Gastroesophageal sphincter (tissue), 4 donors: ENCODE results near the gene TMEM208. TPM values are rescaled to one million over a fixed set of nuclear protein-coding genes. Genes with fewer than 3 reads are reported as not detected.

ENCODE experiments used
- ATAC-seq: fragments of 150-250 bp; one replicate; pipeline ENCODE4 v1.9.1; 2016; ENCODE audit warnings: mild to moderate bottlenecking, moderate library complexity
- H3K27ac ChIP-seq, 4 donors: fragments of 200-600 bp; sonication (generic) in 3 of 4; 1 replicate in 3 of 4; 2 replicates in 1 of 4; pipeline ENCODE4 v1.5.1; 2016 to 2019
- H3K27me3 ChIP-seq: fragments of 200-600 bp; sonication (generic); one replicate; pipeline ENCODE4 v1.5.1; 2019
- H3K36me3 ChIP-seq, 2 donors: fragments of 200-600 bp; sonication (generic); one replicate each; pipeline ENCODE4 v1.5.1; 2019; ENCODE audit warnings: control low read depth in 1 of 2
- H3K4me1 ChIP-seq, 3 donors: fragments of 200-600 bp; sonication (generic); 1 replicate in 2 of 3; 2 replicates in 1 of 3; pipeline ENCODE4 v1.5.1; 2016 to 2019; ENCODE audit warnings: control low read depth in 2 of 3
- H3K4me3 ChIP-seq, 2 donors: fragments of 200-600 bp; sonication (generic); one replicate each; pipeline ENCODE4 v1.5.1; 2019; ENCODE audit warnings: mild to moderate bottlenecking in 1 of 2, moderate library complexity in 1 of 2
- H3K9me3 ChIP-seq, 3 donors: fragments of 200-600 bp; sonication (generic); one replicate each; pipeline ENCODE4 v1.5.1; 2017 to 2019; ENCODE audit warnings: control low read depth in 2 of 3
- EP300 ChIP-seq: sonication (generic); formaldehyde crosslinking; IDR thresholded peaks from one replicate; pipeline ENCODE4 v1.6.1; 2017; ENCODE audit warnings: antibody characterized with exemption, mild to moderate bottlenecking
- POLR2A ChIP-seq, 2 donors: fragments of 450-650 bp; IDR thresholded peaks; one replicate each; pipeline ENCODE4 v1.6.1; 2017; ENCODE audit warnings: antibody characterized with exemption in 2 of 2, mild to moderate bottlenecking in 2 of 2, moderate library complexity in 1 of 2
- POLR2AphosphoS5 ChIP-seq: sonication (generic); formaldehyde crosslinking; IDR thresholded peaks from one replicate; pipeline ENCODE4 v1.6.1; 2017; ENCODE audit warnings: antibody characterized with exemption
- WGBS, 2 donors: methylation state at CpG; one replicate each; pipeline ENCODE4 v1.1.5; 2018; ENCODE audit warnings: low coverage in 1 of 2; 5-methylcytosine and 5-hydroxymethylcytosine counted together
- total RNA-seq, 4 donors: library from RNA; depleted of rRNA; stranded (reverse); fragments of >200 nt; gene quantifications; one replicate each; pipeline ENCODE4 v1.1.0, GENCODE V29; 2016
- TF ChIP-seq, protein P1 (sequence below), 4 experiments: fragments of 200-600 bp in 2 of 4; fragments of 450-650 bp in 2 of 4; sonication (generic) in 1 of 4; IDR thresholded peaks; one replicate each; pipeline ENCODE4 v1.5.1; 2017 to 2019; ENCODE audit warnings: antibody characterized with exemption in 4 of 4, mild to moderate bottlenecking in 2 of 4, moderate library complexity in 2 of 4

TMEM208 gene
- total RNA-seq, 4 donors from 2014 or later: 15.4 to 34.7 (median 30.7) TPM

DNA sequence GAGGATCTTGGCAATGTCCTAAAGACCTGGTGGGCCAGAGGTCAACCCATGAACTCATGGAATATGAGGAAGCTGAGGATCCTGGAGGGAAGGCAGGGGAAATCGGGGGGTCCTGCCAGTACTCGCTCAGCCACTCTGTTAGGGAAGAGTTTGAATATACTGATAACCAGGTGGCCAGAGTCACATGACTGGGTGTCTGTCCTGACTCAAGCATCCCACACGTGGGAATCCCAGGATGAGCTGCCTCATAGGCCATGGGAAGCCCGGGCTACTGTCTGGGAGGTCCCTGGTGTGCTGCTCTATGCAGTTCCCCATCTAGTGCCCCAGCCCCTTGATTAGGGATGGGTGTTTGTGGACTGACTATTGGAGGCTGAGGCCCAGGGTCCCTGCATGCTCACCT lies 38.6 kb upstream of the TMEM208 start:
- no peak for ATAC-seq
- Histone ChIP-seq H3K9me3 (no peaks in the 10 kb centered on the region), H3K4me1 (peaks cover 0 to 48% (median 32%) of the 10 kb centered on the region in 3 donors), H3K27me3 (no peaks in the 10 kb centered on the region), H3K27ac (no peak overlapping the region), H3K36me3 (peaks cover 0 to 3% of the 10 kb centered on the region in 2 donors), H3K4me3 (no peak overlapping the region)
- TF ChIP-seq EP300: no peak
- no peak for TF ChIP-seq POLR2A (IDR thresholded peaks at IDR 0.05)
- TF ChIP-seq, protein P1, sequence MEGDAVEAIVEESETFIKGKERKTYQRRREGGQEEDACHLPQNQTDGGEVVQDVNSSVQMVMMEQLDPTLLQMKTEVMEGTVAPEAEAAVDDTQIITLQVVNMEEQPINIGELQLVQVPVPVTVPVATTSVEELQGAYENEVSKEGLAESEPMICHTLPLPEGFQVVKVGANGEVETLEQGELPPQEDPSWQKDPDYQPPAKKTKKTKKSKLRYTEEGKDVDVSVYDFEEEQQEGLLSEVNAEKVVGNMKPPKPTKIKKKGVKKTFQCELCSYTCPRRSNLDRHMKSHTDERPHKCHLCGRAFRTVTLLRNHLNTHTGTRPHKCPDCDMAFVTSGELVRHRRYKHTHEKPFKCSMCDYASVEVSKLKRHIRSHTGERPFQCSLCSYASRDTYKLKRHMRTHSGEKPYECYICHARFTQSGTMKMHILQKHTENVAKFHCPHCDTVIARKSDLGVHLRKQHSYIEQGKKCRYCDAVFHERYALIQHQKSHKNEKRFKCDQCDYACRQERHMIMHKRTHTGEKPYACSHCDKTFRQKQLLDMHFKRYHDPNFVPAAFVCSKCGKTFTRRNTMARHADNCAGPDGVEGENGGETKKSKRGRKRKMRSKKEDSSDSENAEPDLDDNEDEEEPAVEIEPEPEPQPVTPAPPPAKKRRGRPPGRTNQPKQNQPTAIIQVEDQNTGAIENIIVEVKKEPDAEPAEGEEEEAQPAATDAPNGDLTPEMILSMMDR (IDR thresholded peaks at IDR 0.05): no peak
- no peak for TF ChIP-seq POLR2AphosphoS5
- WGBS, 2 donors: 70 to 78% methylated on average over 2 of the region's 4 CpGs

DNA sequence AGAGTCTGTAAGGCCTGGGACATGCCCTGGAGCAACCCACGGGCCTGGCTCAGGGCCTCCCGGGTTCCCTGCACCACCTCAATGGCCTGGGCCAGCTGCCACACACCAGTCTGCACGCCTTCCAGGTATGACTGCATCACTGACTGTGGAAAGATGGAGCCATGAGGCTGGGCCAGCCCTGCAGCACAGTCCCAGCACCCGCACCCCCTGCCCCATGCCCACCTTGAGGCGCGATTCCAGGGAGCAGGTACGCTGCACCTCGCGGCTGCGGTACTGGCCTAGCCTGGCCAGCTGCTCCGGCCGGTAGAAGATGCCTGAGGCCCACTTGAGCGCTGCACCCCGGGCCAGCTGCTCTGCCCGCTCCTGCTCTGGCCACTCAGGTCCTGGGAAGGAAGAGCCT lies 38.1 kb upstream of the TMEM208 start:
- no peak for ATAC-seq
- Histone ChIP-seq H3K9me3 (no peaks in the 10 kb centered on the region), H3K4me3 (no peak overlapping the region), H3K27ac (no peak overlapping the region), H3K4me1 (peaks cover 0 to 51% (median 34%) of the 10 kb centered on the region in 3 donors), H3K27me3 (no peaks in the 10 kb centered on the region), H3K36me3 (peaks cover 0 to 8% of the 10 kb centered on the region in 2 donors)
- TF ChIP-seq POLR2A (IDR thresholded peaks at IDR 0.05) (no peak), EP300 (no peak), POLR2AphosphoS5 (no peak)
- TF ChIP-seq, protein P1 (IDR thresholded peaks at IDR 0.05): no peak
- WGBS, 2 donors: 77% methylated on average over 4 of the region's 15 CpGs; no CpG with 5 or more reads in 1 of the 2 donors

DNA sequence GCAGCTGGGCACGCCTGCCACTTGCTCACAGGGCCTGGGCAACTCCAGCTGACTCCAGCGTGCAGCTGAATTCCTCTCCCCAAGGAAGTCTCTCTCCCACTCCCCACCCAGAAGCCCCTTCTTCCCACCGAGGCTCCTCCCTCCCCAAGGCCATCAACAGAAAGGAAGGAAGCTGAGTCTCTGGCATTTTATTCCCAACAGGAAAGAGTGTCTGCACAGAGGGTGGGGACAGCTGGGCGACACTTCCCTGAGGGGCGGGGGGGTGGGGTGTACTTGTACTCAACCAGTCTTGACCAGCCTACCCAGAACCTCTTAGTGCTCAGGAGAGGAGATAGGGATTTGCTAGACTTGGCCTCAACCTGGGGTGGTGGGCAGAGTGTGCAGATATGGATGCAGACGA lies 36.9 kb upstream of the TMEM208 start, which contains the start of gene EXOC3L1:
Gene EXOC3L1, minus strand, starts transcription at position 96 of the 400 bp plus-strand sequence. CDS start 460 bp downstream, outside the sequence.
- WGBS, 2 donors: 29 to 71% methylated on average over 1 of the region's 6 CpGs
- no peak for ATAC-seq
- peaks cover 0 to 20% of the 10 kb centered on the region in 2 donors for H3K36me3 ChIP-seq
- H3K27ac ChIP-seq: no peak within 1 kb of the TSS
- TF ChIP-seq POLR2A (IDR thresholded peaks at IDR 0.05) (no peak), POLR2AphosphoS5 (no peak)
- peaks cover 0 to 54% (median 25%) of the 10 kb centered on the region in 3 donors for H3K4me1 ChIP-seq
- H3K9me3 ChIP-seq: no peaks in the 10 kb centered on the region
- H3K4me3 ChIP-seq: no peak within 1 kb of the TSS
- no peaks in the 10 kb centered on the region for H3K27me3 ChIP-seq

GRCh38 chr16:67190448-67191399 lies 36.2 kb upstream of the TMEM208 start:
- no peak for TF ChIP-seq POLR2AphosphoS5
- no peak for ATAC-seq
- H3K27ac ChIP-seq: no peak overlapping the region
- peaks cover 0 to 27% of the 10 kb centered on the region in 2 donors for H3K36me3 ChIP-seq
- H3K4me3 ChIP-seq: no peak overlapping the region
- H3K27me3 ChIP-seq: no peaks in the 10 kb centered on the region
- 48 to 72% methylated on average over 2 to 7 of the region's 13 CpGs for WGBS, 2 donors
- H3K9me3 ChIP-seq: no peaks in the 10 kb centered on the region
- peaks cover 0 to 52% (median 18%) of the 10 kb centered on the region in 3 donors for H3K4me1 ChIP-seq

GRCh38 chr16:67191411-67191994 lies 35.4 kb upstream of the TMEM208 start:
- ATAC-seq: no peak
- Histone ChIP-seq H3K27me3 (no peaks in the 10 kb centered on the region), H3K4me1 (peaks cover 0 to 48% (median 16%) of the 10 kb centered on the region in 3 donors), H3K9me3 (no peaks in the 10 kb centered on the region), H3K27ac (peak overlapping the region in 2 of 4 donors; percentile 83 to 84), H3K36me3 (peaks cover 0 to 35% of the 10 kb centered on the region in 2 donors), H3K4me3 (peak overlapping the region in 1 of 2 donors; percentile 83)
- TF ChIP-seq EP300: no peak
- TF ChIP-seq, protein P1 (IDR thresholded peaks at IDR 0.05): no peak
- no peak for TF ChIP-seq POLR2AphosphoS5
- TF ChIP-seq POLR2A (IDR thresholded peaks at IDR 0.05): no peak
- 15 to 38% methylated on average over 4 to 9 of the region's 9 CpGs for WGBS, 2 donors
